Thyroid gland (tissue), 4 donors: ENCODE results near the gene DMD. TPM values are rescaled to one million over a fixed set of nuclear protein-coding genes. Genes with fewer than 3 reads are reported as not detected.

ENCODE experiments used
- DNase-seq, 2 donors: peaks; one replicate each; pipeline ENCODE4 v3.0.0-alpha.2; 2019
- H3K27ac ChIP-seq, 3 donors: fragments of 200-600 bp; sonication (generic); 1 replicate in 2 of 3; 2 replicates in 1 of 3; pipeline ENCODE4 v1.5.1; 2016 to 2019; ENCODE audit warnings: mild to moderate bottlenecking in 1 of 3, moderate library complexity in 1 of 3
- H3K27me3 ChIP-seq: fragments of 200-600 bp; sonication (generic); one replicate; pipeline ENCODE4 v1.5.1; 2019
- H3K36me3 ChIP-seq, 2 donors: fragments of 200-600 bp; sonication (generic); one replicate each; pipeline ENCODE4 v1.5.1; 2016 to 2019
- H3K4me1 ChIP-seq, 2 donors: fragments of 200-600 bp; sonication (generic); one replicate each; pipeline ENCODE4 v1.5.1; 2017 to 2019
- H3K4me3 ChIP-seq, 3 donors: fragments of 200-600 bp; sonication (generic); replicated peaks in 1 of 3; 1 replicate in 2 of 3; 2 replicates in 1 of 3; pipeline ENCODE4 v1.5.1; 2016; ENCODE audit warnings: mild to moderate bottlenecking in 1 of 3
- H3K9me3 ChIP-seq: fragments of 200-600 bp; sonication (generic); one replicate; pipeline ENCODE4 v1.5.1; 2017
- POLR2A ChIP-seq, 2 donors: fragments of 450-650 bp; IDR thresholded peaks; one replicate each; pipeline ENCODE4 v1.6.1; 2017; ENCODE audit warnings: antibody characterized with exemption in 2 of 2, mild to moderate bottlenecking in 2 of 2, moderate library complexity in 1 of 2
- WGBS, 2 donors: methylation state at CpG; one replicate each; pipeline ENCODE4 v1.1.5; 2017; 5-methylcytosine and 5-hydroxymethylcytosine counted together
- intact Hi-C: fragments of 100-400 bp; cut with DNase I; formaldehyde crosslinking; loops from one replicate; pipeline ENCODE4 v1.15.1; 2023
- total RNA-seq, 4 donors: library from RNA; depleted of rRNA; stranded (reverse); fragments of >200 nt; gene quantifications; one replicate each; pipeline ENCODE4 v1.2.3, GENCODE V29; 2016
- TF ChIP-seq, protein P1 (sequence below), 6 experiments: fragments of 200-600 bp in 3 of 6; fragments of 450-650 bp in 3 of 6; sonication (generic) in 3 of 6; IDR thresholded peaks; one replicate each; pipeline ENCODE4 v1.5.1; 2016 to 2019; ENCODE audit warnings: antibody characterized with exemption in 6 of 6, mild to moderate bottlenecking in 2 of 6, inconsistent platforms in 1 of 6, moderate library complexity in 1 of 6

Gene DMD
- total RNA-seq, 4 donors from 2014 or later, result 16.5 to 24.0 (median 21.7) TPM

DNA sequence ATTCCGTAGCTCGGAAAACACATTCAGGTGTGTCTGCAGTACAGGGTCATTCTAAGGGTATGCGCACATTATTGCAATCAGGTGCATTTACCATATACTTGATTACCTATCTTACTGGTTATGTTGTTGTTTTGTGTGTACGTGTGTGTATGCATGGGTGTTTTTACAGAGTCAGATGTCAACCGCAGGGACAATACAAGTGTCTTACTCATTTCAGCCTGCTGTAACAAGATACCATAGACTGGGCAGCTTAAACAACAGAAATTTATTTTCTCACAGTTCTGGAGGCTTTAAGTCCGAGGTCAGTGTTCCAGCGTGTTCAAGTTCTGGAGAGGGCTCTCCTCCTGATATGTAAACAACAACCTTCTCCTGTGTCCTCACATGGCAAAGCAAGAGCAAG, 316.7 kb downstream of the DMD start:
- WGBS, 2 donors, result 38 to 70% methylated on average over 5 to 7 of the region's 7 CpGs
- no peaks in the 10 kb centered on the region for H3K36me3 ChIP-seq
- no peaks in the 10 kb centered on the region for H3K27me3 ChIP-seq
- intact Hi-C loops, result no loop called here
- no peak for DNase-seq
- TF ChIP-seq, protein P1, sequence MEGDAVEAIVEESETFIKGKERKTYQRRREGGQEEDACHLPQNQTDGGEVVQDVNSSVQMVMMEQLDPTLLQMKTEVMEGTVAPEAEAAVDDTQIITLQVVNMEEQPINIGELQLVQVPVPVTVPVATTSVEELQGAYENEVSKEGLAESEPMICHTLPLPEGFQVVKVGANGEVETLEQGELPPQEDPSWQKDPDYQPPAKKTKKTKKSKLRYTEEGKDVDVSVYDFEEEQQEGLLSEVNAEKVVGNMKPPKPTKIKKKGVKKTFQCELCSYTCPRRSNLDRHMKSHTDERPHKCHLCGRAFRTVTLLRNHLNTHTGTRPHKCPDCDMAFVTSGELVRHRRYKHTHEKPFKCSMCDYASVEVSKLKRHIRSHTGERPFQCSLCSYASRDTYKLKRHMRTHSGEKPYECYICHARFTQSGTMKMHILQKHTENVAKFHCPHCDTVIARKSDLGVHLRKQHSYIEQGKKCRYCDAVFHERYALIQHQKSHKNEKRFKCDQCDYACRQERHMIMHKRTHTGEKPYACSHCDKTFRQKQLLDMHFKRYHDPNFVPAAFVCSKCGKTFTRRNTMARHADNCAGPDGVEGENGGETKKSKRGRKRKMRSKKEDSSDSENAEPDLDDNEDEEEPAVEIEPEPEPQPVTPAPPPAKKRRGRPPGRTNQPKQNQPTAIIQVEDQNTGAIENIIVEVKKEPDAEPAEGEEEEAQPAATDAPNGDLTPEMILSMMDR (IDR thresholded peaks at IDR 0.05), result no peak
- TF ChIP-seq POLR2A (IDR thresholded peaks at IDR 0.05), result no peak
- no peak overlapping the region for H3K27ac ChIP-seq
- no peaks in the 10 kb centered on the region for H3K4me1 ChIP-seq
- no peak overlapping the region for H3K4me3 ChIP-seq
- H3K9me3 ChIP-seq, result no peaks in the 10 kb centered on the region

DNA sequence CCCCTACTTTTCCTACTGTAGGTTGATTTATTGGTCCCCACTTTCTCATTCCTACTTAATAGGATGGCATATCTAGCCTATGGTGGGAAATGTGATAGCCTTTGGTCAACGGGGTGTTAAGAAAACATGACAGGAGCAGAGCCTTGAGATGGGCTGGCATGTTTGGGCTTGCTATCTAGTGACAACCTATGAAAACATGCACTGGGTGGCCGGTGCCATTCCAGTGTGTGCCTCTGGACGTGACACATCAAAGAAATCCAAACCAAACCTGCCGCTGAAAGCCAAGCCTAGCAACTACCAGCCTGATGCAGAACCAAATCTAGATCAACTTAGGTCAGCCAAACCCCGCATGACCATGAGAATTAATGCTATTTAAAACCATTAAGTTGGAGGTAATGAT, 317.6 kb downstream of the DMD start:
- Histone ChIP-seq H3K36me3 (no peaks in the 10 kb centered on the region), H3K27ac (no peak overlapping the region), H3K9me3 (no peaks in the 10 kb centered on the region), H3K4me1 (no peaks in the 10 kb centered on the region), H3K27me3 (no peaks in the 10 kb centered on the region), H3K4me3 (no peak overlapping the region)
- intact Hi-C loops, result no loop called here
- TF ChIP-seq, protein P1 (IDR thresholded peaks at IDR 0.05), result no peak
- TF ChIP-seq POLR2A (IDR thresholded peaks at IDR 0.05), result no peak
- 76 to 80% methylated on average over 4 to 5 of the region's 5 CpGs for WGBS, 2 donors
- no peak for DNase-seq

DNA sequence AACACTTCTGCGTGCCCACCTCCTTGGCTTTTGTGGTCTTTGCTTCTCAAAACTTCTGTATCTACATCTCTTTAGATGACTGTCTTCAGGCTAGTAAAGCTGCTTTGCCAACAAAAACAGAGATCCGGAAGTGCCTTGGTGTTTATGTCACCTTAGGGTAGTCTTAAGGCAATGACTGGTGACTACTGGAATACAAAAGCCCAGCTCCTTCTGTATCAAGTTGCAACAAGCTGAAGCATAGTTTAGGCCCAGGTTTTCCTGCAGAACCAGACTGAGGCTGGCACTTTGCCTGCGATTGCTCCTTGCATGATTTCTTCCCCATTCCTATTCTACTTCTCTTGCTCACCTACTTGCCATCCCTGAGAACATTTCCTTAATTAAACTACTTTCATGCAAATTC, 333.8 kb downstream of the DMD start:
- H3K27ac ChIP-seq, result no peak overlapping the region
- no peaks in the 10 kb centered on the region for H3K27me3 ChIP-seq
- no peak overlapping the region for H3K4me3 ChIP-seq
- H3K36me3 ChIP-seq, result no peaks in the 10 kb centered on the region
- 57 to 67% methylated on average over 3 of the region's 3 CpGs for WGBS, 2 donors
- peak in 1 of 2 donors; percentile 13 for DNase-seq
- H3K4me1 ChIP-seq, result no peaks in the 10 kb centered on the region
- intact Hi-C loops, result no loop called here
- TF ChIP-seq, protein P1 (IDR thresholded peaks at IDR 0.05), result no peak
- no peak for TF ChIP-seq POLR2A (IDR thresholded peaks at IDR 0.05)
- no peaks in the 10 kb centered on the region for H3K9me3 ChIP-seq

DNA sequence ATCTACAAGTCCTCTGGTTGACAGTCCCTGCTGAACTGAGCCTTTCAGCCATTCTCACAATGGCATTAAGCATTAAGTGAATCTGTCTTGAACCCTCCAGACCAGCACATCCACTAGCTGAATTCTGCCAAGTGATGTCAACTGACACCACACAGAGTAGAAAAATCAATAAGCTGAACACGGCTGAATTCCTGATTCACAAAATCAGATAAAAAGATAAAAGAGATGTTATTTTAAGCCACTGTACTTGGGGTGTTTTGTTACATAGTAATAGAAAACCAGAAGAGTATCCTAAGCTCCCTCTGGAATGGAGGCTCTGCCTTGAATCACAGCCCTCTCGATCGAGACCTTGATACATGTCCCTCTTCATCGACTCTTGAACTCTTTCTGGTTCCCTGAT, 336.5 kb downstream of the DMD start:
- DNase-seq, result no peak
- no peaks in the 10 kb centered on the region for H3K9me3 ChIP-seq
- 75 to 80% methylated on average over 4 of the region's 4 CpGs for WGBS, 2 donors
- H3K36me3 ChIP-seq, result no peaks in the 10 kb centered on the region
- H3K4me1 ChIP-seq, result no peaks in the 10 kb centered on the region
- H3K4me3 ChIP-seq, result no peak overlapping the region
- H3K27me3 ChIP-seq, result no peaks in the 10 kb centered on the region
- intact Hi-C loops, result no loop called here
- no peak overlapping the region for H3K27ac ChIP-seq
- TF ChIP-seq, protein P1 (IDR thresholded peaks at IDR 0.05), result no peak
- no peak for TF ChIP-seq POLR2A (IDR thresholded peaks at IDR 0.05)

DNA sequence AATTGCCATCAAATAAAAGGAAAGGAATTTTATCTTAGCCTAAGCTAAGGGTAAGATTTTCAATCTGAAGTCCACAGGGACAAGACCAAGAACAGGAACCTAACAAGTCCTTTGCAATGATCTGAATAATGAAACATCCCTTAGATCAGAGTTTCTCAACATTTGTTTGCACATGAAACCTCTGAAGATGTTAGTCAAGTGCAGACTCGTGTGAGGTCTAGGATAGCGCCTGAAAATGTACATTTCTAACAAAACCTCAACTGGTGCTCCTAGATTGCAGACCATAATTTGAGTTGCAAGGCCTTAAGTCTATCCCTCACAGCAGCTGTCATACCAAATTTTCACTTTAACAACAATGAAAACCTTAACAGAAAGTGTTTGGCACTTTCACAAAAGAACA, 337.6 kb downstream of the DMD start:
- intact Hi-C loops, result no loop called here
- no peak overlapping the region for H3K27ac ChIP-seq
- 67 to 73% methylated on average over 2 of the region's 2 CpGs for WGBS, 2 donors

More for the DNA sequence above, 337.6 kb downstream of the DMD start:
- Histone ChIP-seq H3K4me3 (no peak overlapping the region), H3K4me1 (no peaks in the 10 kb centered on the region), H3K9me3 (no peaks in the 10 kb centered on the region), H3K27me3 (no peaks in the 10 kb centered on the region), H3K36me3 (no peaks in the 10 kb centered on the region)
- no peak for DNase-seq
- TF ChIP-seq, protein P1 (IDR thresholded peaks at IDR 0.05), result no peak
- no peak for TF ChIP-seq POLR2A (IDR thresholded peaks at IDR 0.05)
